GM18873 (cell line): Measurements from ENCODE around the gene AMBP.

Source experiments
- ATAC-seq: cut with Tn5 transposase; IDR thresholded peaks from one replicate; pipeline ENCODE4 v1.9.1; 2021; ENCODE audit warnings: mild to moderate bottlenecking, moderate library complexity, moderate number of reproducible peaks; ENCODE audit not compliant: unreplicated experiment, low FRiP score

AMBP gene

GRCh38 chr9:114035221-114035844 is 42.8 kb downstream of the AMBP start:
- no peak for ATAC-seq

- ATAC-seq = no peak
Observed at GRCh38 chr9:114034661-114035062, 43.4 kb downstream of the AMBP start.

GRCh38 chr9:114034196-114034595 is 43.9 kb downstream of the AMBP start:
- ATAC-seq = no peak

GRCh38 chr9:114033397-114034103 is 44.5 kb downstream of the AMBP start:
- no peak for ATAC-seq

GRCh38 chr9:114031948-114032840 is 45.9 kb downstream of the AMBP start:
- no peak for ATAC-seq

GRCh38 chr9:114031037-114031630 is 47.0 kb downstream of the AMBP start:
- no peak for ATAC-seq

GRCh38 chr9:114030364-114030763 is 47.7 kb downstream of the AMBP start:
- ATAC-seq = no peak

- ATAC-seq = no peak
Observed at GRCh38 chr9:114029311-114030170, 48.6 kb downstream of the AMBP start.

- ATAC-seq = no peak
Observed at GRCh38 chr9:114028646-114029045, 49.5 kb downstream of the AMBP start.

GRCh38 chr9:114027863-114028465 is 50.1 kb downstream of the AMBP start:
- no peak for ATAC-seq

- no peak for ATAC-seq
Observed at GRCh38 chr9:114027159-114027862, 50.8 kb downstream of the AMBP start.

- ATAC-seq = no peak
Observed at GRCh38 chr9:114026335-114026734, 51.8 kb downstream of the AMBP start.

GRCh38 chr9:114025760-114026159 is 52.3 kb downstream of the AMBP start:
- ATAC-seq = no peak

- ATAC-seq = no peak
Observed at GRCh38 chr9:114025196-114025753, 52.8 kb downstream of the AMBP start.

- no peak for ATAC-seq
Observed at GRCh38 chr9:114023961-114024360, 54.1 kb downstream of the AMBP start.

GRCh38 chr9:114021578-114021977 is 56.5 kb downstream of the AMBP start:
- no peak for ATAC-seq

GRCh38 chr9:114017741-114018715 is 60.1 kb downstream of the AMBP start:
- no peak for ATAC-seq
